ENCODE data around the gene RNU6-9. TPM values are rescaled to one million over a fixed set of nuclear protein-coding genes. Genes with fewer than 3 reads are reported as not detected.

Gene RNU6-9
- total and polyA plus RNA-seq, 7 donors = not detected

- H3K36me3 ChIP-seq = no peaks in the 10 kb centered on the region
- H3K27ac ChIP-seq = no peak within 1 kb of the TSS
- no peak for DNase-seq
- 1% methylated on average over 87 of the region's 87 CpGs for WGBS, 2 donors
- H3K27me3 ChIP-seq = peaks cover 42 to 52% (median 49%) of the 10 kb centered on the region in 3 donors
- TF ChIP-seq POLR2AphosphoS5 (IDR thresholded peaks at IDR 0.05) = no peak
- peak in 1 of 4 experiments; percentile 24 for TF ChIP-seq CTCF (IDR thresholded peaks at IDR 0.05)
- TF ChIP-seq EP300 (IDR thresholded peaks at IDR 0.05) = no peak
- no peak for TF ChIP-seq POLR2A (IDR thresholded peaks at IDR 0.05)
- H3K9me3 ChIP-seq = no peaks in the 10 kb centered on the region
- peak within 1 kb of the TSS; percentile 1 to 41 (median 26) for H3K4me3 ChIP-seq
- intact Hi-C loops (cut with DNase I) = no loop called here
- H3K4me1 ChIP-seq = peaks cover 0 to 58% (median 48%) of the 10 kb centered on the region in 4 donors
Observed at GRCh38 chr19:917323-918151, 24.3 kb downstream of the RNU6-9 start, which contains the start of gene KISS1R. KISS1R (plus strand) TSS chr19:917333; CDS start chr19:917503, 170 bp downstream.

GRCh38 chr19:918152-918437, 24.8 kb downstream of the RNU6-9 start:
- TF ChIP-seq POLR2A (IDR thresholded peaks at IDR 0.05) (no peak), EP300 (IDR thresholded peaks at IDR 0.05) (no peak), CTCF (IDR thresholded peaks at IDR 0.05) (no peak), POLR2AphosphoS5 (IDR thresholded peaks at IDR 0.05) (no peak)
- H3K9me3 ChIP-seq = no peaks in the 10 kb centered on the region
- peak overlapping the region in 1 of 4 donors; percentile 41 for H3K4me3 ChIP-seq
- peaks cover 0 to 58% (median 48%) of the 10 kb centered on the region in 4 donors for H3K4me1 ChIP-seq
- H3K27ac ChIP-seq = no peak overlapping the region
- WGBS, 2 donors = 2% methylated on average over 12 of the region's 12 CpGs
- no peak for DNase-seq
- H3K36me3 ChIP-seq = no peaks in the 10 kb centered on the region
- H3K27me3 ChIP-seq = peaks cover 42 to 52% (median 49%) of the 10 kb centered on the region in 3 donors
- intact Hi-C loops (cut with DNase I) = no loop called here

- WGBS, 2 donors = 2 to 3% methylated on average over 58 of the region's 58 CpGs
- no peak for DNase-seq
- Histone ChIP-seq H3K4me1 (peaks cover 0 to 56% (median 45%) of the 10 kb centered on the region in 4 donors), H3K4me3 (no peak overlapping the region), H3K36me3 (no peaks in the 10 kb centered on the region), H3K27me3 (peaks cover 42 to 52% (median 49%) of the 10 kb centered on the region in 3 donors), H3K27ac (no peak overlapping the region), H3K9me3 (no peaks in the 10 kb centered on the region)
- TF ChIP-seq CTCF (IDR thresholded peaks at IDR 0.05) (no peak), EP300 (IDR thresholded peaks at IDR 0.05) (no peak), POLR2A (IDR thresholded peaks at IDR 0.05) (no peak), POLR2AphosphoS5 (IDR thresholded peaks at IDR 0.05) (no peak)
- intact Hi-C loops (cut with DNase I) = no loop called here
Observed at GRCh38 chr19:918481-919198, 25.4 kb downstream of the RNU6-9 start.

- WGBS, 2 donors = 2% methylated on average over 68 of the region's 68 CpGs
- Histone ChIP-seq H3K36me3 (no peaks in the 10 kb centered on the region), H3K27ac (no peak overlapping the region), H3K4me3 (no peak overlapping the region), H3K4me1 (peaks cover 0 to 52% (median 45%) of the 10 kb centered on the region in 4 donors), H3K27me3 (peaks cover 42 to 52% (median 49%) of the 10 kb centered on the region in 3 donors), H3K9me3 (no peaks in the 10 kb centered on the region)
- TF ChIP-seq POLR2AphosphoS5 (IDR thresholded peaks at IDR 0.05) (no peak), EP300 (IDR thresholded peaks at IDR 0.05) (no peak), POLR2A (IDR thresholded peaks at IDR 0.05) (no peak), CTCF (IDR thresholded peaks at IDR 0.05) (no peak)
- intact Hi-C loops (cut with DNase I) = loop anchor here (2.0 to 10.0 kb wide), 3 partner anchors 149 to 255 kb away; partner anchors contain the start of genes GPX4 and SBNO2
- DNase-seq = no peak
Observed at GRCh38 chr19:919199-920050, 26.1 kb downstream of the RNU6-9 start.
